GM19463 (cell line): ENCODE measurements around the gene CHURC1.
"Not testable (repeated sequence)": the region's sequence is repeated elsewhere in the genome, so short reads cannot be mapped to it uniquely, and the experiment has no call there.

ENCODE experiments used
- ATAC-seq: cut with Tn5 transposase; IDR thresholded peaks from one replicate; pipeline ENCODE4 v1.9.1; 2021; ENCODE audit warnings: mild to moderate bottlenecking, moderate library complexity; ENCODE audit not compliant: unreplicated experiment

The CHURC1 gene

GRCh38 chr14:64906022-64906421 is 8.2 kb upstream of the CHURC1 start:
- ATAC-seq, result no peak

GRCh38 chr14:64910847-64911495 is 3.3 kb upstream of the CHURC1 start:
- ATAC-seq, result no peak

- ATAC-seq, result no peak
Observed at GRCh38 chr14:64912261-64912660, 2.0 kb upstream of the CHURC1 start.

- not testable (repeated sequence) for ATAC-seq
Observed at GRCh38 chr14:64913477-64913876, 778 bp upstream of the CHURC1 start.

GRCh38 chr14:64915029-64915424 is 772 bp downstream of the CHURC1 start:
- no peak for ATAC-seq

- no peak for ATAC-seq
Observed at GRCh38 chr14:64915797-64916196, 1.5 kb downstream of the CHURC1 start.

DNA sequence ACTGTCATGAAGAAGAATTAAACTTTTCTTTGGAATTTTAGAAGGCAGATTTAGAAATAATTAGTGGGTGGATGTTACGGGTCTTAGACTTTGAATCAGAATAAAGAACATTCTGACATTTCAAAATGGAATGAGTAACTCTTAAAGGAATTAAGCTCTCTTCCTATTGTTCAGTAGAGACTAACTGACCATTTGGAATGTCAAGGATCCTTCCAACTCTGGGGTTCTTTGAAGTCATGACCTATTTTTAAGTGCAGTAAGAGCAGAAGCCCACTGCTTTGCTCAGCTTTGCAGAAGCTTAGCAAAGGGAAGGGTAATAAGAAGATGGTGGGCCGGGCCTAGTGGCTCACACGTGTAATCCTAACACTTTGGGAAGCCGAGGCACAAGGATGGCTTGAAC is 4.0 kb downstream of the CHURC1 start:
- ATAC-seq, result no peak

DNA sequence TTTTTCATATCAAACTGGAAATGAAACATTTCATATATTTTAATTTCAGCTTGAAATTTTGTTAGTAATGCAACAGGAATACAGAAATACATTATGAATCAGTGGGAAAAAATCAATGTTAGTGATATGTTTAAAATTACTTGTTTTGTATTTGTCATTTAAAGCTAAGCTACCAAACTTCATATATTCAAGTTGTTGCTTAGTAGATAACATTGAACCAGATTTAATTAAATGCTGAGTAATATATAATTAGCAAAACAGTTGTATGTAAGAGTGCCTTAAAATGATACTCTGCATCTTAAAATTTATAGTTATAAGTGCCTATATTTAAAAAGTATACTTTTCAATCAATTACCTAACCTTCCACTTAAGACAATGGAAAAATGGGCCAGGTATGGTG is 5.0 kb downstream of the CHURC1 start:
- no peak for ATAC-seq

- ATAC-seq, result no peak
Observed at GRCh38 chr14:64919618-64920017, 5.4 kb downstream of the CHURC1 start.

- no peak for ATAC-seq
Observed at GRCh38 chr14:64920465-64920864, 6.2 kb downstream of the CHURC1 start.

DNA sequence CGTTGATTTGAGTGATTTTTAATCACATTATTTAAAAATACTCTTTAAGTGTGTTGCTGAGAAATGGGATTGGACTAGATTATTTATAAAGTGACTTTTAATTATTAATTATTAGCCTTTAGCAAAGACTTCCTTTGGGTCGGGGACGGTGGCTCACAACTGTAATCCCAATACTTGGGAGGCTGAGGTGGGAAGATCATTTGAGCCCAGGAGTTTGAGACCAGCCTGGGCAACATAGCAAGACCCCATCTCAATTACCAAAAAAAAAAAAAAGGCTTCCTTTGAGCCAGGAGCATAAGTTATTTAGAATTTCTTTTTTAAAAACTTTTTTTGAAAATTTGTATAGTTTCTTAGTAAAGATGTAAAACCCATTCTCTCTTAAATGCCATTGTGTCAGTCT is 8.8 kb downstream of the CHURC1 start:
- no peak for ATAC-seq

DNA sequence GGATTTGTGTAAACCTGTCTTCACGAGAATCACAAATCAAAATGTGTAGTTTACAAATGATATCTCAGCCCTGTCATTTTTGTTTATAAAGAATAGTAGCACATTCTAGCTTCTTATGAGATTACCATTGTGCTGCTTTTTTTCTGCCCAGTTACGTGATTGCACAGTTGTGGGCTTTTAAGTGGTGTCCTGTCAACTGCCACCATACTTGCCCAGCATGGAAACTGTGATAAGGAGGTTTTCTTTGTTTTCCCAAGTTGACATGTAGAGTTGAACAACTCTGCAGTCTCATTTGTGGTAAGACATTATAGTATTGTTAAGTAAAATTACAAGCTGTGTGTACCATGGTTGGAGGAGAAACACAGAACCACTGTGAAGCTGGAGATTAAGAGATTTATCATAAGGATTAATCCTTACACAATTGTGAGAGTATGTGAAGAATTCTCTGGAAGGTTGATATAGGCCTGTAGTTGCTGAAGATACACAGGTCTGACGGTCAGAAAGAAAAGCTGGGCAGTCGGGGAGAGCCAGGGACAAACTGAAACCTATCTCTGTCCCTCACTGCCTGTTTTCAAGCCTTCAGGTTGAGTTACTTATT is 12.2 kb downstream of the CHURC1 start:
- ATAC-seq, result no peak

DNA sequence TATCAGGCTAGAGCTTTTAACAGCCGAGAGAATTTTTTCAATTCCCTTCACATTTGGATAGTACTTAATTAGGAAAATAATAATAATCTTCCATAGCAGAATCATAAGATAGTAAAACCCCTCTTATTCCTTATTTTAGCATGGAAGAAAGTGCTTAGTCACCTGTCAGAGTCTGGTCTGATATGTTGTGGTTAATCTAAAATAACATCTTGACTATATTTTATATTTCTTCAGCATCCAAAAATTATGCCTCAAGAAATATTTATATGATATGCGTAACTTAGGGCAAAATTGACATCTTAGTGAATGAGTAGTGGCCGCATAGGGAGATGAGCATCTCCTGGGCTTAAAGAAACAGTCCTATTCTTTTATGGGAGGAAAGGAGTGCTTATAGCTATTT is 12.8 kb downstream of the CHURC1 start:
- no peak for ATAC-seq

DNA sequence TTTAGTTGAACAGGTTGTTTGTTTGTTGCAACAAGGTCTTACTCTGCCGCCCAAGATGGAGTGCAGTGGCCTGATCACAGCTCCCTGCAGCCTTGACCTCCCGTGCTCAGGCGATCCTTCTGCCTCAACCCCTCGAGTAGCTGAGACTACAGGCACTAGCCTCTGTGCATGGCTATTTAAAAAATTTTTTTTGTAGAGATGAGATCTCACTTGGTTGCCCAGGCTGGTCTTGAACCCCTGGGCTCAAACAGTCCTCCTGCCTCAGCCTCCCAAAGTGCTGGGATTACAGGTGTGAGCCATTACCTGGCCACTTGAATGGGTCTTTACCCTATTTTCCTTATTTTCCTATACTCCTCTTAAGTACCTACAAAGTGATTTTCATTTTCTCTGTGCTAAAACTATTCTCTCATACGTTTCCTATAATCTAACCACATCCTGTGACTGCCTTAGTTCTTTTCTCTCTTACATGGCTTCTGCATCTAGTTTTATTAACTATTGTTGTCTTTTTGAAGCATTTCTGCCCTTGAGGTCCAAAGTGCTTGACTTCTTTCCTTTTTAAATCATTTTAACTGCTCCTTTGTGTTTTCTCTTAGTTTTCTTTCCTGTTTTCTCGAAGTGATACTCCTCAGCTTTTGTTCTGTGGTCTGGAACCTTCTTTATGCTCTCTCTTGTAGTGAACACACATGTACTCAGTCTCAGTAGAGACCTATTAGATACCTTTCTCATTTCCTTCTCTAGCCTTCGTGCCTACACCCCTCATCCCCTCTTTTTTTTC is 14.2 kb downstream of the CHURC1 start:
- ATAC-seq, result peak; percentile 67

DNA sequence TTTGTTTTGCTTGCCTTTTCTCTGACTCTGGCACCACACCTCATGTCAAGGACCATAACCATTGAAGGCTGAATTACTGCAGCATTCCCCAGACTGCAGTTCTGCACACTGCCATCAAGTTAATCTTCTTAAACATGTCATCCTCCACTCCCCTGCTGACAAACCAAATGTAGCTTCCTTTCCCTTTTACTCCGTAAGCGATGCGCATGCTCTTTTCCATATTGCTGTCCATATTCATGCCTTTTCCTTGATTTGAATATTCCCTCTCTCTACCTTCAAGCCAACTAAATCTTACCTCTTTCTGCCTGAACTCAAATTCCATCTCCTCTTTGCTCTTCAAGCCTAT is 14.7 kb downstream of the CHURC1 start:
- no peak for ATAC-seq

DNA sequence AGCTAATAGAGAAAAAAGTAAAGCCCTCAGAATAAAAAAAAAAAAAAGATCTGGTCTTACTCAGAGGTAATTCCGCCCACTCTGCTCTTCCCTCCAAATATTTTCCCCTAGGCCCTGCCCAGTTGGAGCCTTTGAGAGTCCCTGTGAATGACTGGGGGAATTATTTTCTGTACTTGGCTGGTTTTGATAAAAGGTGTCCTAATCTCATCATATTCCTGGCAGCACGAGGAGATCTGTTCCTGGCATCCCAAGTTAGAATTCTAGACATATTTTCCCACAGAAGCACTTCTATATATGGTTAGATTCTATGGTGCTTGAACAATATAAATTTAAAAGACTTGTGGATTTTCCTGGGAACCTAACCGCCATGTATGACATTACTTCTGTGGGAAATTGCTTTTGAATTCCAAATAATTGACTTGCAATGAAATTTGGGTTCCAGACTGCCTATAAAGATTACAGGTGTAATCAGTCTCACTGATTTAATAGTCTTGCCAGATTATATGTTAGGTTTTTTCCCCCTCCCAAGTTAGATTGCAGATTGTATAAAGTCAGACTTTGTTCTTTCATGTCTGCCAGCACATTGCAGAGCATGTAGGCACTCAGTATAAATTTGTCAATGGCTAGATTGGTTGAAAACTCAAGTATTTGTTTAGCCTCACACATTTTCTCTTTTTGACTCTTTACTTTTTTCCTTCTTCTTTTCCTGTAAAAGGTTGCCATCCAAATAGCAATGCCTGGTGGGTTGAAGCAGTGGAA is 16.0 kb downstream of the CHURC1 start:
- no peak for ATAC-seq

GRCh38 chr14:64931123-64931522 is 16.9 kb downstream of the CHURC1 start:
- ATAC-seq, result no peak

DNA sequence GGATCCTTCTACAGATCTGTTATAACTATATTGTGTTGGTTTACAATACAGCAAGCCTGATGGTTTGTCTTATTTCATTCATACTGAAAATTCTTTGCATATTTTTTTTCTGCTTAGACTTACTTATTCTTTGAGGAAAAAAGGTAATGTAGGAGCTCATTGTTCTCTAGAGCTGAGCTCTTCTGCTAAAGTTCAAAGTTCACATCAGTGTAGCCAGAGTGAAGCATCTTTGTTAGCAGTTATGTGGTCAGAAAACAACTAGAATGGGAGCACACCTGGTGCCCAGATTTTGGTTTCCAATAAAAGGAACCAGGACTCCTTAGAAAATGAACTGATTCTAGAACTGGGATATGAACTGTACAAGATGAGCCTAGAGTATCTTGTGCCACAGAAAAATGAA is 18.0 kb downstream of the CHURC1 start:
- no peak for ATAC-seq

- no peak for ATAC-seq
Observed at GRCh38 chr14:64934338-64934929, 20.2 kb downstream of the CHURC1 start.

DNA sequence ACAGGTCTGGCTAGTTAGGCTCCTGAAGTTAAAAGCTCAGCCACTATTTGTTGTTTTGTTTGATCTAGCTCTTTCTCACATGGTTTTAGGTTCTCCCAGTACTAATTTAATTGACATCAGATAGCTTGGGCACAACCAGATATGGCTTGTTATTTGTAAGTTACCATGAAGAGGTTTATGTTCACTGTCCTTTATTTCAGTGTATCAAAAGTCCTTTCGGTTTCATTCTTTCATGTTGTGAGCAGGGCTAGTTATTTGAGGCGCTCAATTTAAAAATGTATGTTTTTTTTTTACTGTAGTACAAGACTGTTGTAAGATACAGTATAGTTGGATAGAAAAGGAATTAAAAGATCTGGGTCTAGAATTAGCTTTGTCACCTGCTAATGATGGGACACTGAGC is 21.3 kb downstream of the CHURC1 start:
- ATAC-seq, result no peak

DNA sequence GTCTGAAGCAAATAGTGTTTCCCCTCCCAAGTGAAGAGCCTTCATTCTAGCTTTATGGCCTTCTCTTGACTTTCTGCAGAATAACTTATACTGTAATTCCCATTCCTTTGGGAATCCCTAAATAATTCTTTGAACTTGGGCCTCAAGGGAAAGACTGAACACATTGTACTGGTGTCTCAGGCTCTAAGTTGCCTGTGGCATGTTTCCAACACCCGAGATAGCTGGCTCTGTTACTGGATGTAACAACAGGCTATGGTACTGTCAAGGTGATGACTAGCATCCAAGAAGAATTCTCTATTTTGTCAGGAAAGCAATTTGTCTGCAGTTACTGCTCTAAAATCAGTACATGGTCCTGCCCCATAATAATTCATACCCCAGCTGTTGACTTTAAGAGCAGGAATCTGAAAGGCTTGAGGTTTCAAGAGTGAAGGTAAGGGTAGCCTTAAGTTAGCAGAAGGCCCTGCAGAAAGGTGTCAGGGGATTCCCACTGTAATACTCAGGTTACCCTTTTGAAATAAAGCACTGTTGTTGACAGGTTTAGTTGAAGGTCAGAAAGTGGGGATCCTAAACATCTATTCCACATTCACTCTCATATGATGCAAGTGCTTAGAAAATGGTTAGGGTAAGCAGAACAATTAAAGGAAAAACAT is 23.0 kb downstream of the CHURC1 start:
- no peak for ATAC-seq
